WTC11 (cell line): Measurements from ENCODE around the gene ZNF526.

ENCODE experiments used
- CREB1 ChIP-seq: sonication (generic); formaldehyde crosslinking; IDR thresholded peaks from 2 replicates; pipeline ENCODE4 v1.8.0; 2023; ENCODE audit warnings: mild to moderate bottlenecking, missing genetic modification reagents
- FOXP1 ChIP-seq: sonication (generic); formaldehyde crosslinking; IDR thresholded peaks from 2 replicates; pipeline ENCODE4 v1.8.0; 2022; ENCODE audit warnings: missing genetic modification reagents, mild to moderate bottlenecking, moderate library complexity, borderline replicate concordance
- MAX ChIP-seq: sonication (generic); formaldehyde crosslinking; IDR thresholded peaks from 2 replicates; pipeline ENCODE4 v1.8.0; 2022; ENCODE audit warnings: mild to moderate bottlenecking, missing genetic modification reagents
- NR1H2 ChIP-seq: sonication (generic); formaldehyde crosslinking; IDR thresholded peaks from 2 replicates; pipeline ENCODE4 v1.9.0; 2021; ENCODE audit warnings: mild to moderate bottlenecking, moderate library complexity, missing genetic modification reagents
- RORB ChIP-seq: fragments of 250-450 bp; sonication (Bioruptor Pico); IDR thresholded peaks from 2 replicates; pipeline ENCODE4 v1.9.0; 2021; ENCODE audit warnings: mild to moderate bottlenecking
- STAT6 ChIP-seq: sonication (generic); formaldehyde crosslinking; conservative IDR thresholded peaks from 2 replicates; pipeline ENCODE4 v1.8.1; 2023; ENCODE audit warnings: mild to moderate bottlenecking, low read depth, missing genetic modification reagents, moderate library complexity
- ZNF671 ChIP-seq: fragments of 250-450 bp; sonication (Bioruptor Pico); IDR thresholded peaks from 2 replicates; pipeline ENCODE4 v1.8.0; 2021; ENCODE audit warnings: mild to moderate bottlenecking
- TF ChIP-seq, protein P1 (sequence below): fragments of 200-600 bp; IDR thresholded peaks from 2 replicates; pipeline ENCODE4 v1.8.0; 2022; ENCODE audit warnings: antibody characterized with exemption
- TF ChIP-seq, protein P2 (sequence below): sonication (generic); formaldehyde crosslinking; IDR thresholded peaks from 2 replicates; pipeline ENCODE4 v1.8.1; 2023; ENCODE audit warnings: mild to moderate bottlenecking, missing genetic modification reagents
- TF ChIP-seq, protein P3 (sequence below): sonication (generic); formaldehyde crosslinking; IDR thresholded peaks from 2 replicates; pipeline ENCODE4 v1.8.1; 2023; ENCODE audit warnings: mild to moderate bottlenecking, missing genetic modification reagents, moderate library complexity
- TF ChIP-seq, protein P4 (sequence below): sonication (generic); formaldehyde crosslinking; IDR thresholded peaks from 2 replicates; pipeline ENCODE4 v1.8.1; 2022; ENCODE audit warnings: low read depth, mild to moderate bottlenecking, moderate library complexity, missing genetic modification reagents, borderline replicate concordance
- TF ChIP-seq, protein P5 (sequence below): sonication (generic); formaldehyde crosslinking; IDR thresholded peaks from 2 replicates; pipeline ENCODE4 v1.8.0; 2022; ENCODE audit warnings: missing genetic modification reagents

DNA sequence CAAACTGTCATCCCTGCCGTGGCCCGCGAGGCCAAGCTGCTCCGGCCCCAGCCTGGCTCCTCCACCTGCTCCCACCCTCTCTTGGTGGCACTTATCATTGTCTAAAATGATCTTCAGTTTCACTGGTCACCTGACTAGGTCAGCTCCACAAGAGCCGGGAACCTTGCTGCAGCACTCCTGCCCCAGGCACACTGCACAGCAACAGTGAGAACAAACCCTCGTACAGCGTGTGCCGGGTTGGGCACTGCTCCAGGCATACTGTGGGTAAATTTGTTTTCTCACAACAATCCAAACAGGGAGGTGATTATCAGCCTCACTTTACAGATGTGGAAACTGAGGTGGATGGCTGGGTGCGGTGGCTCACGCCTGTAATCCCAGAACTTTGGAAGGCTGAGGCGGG lies 11.5 kb upstream of the ZNF526 start:
- TF ChIP-seq, protein P1, sequence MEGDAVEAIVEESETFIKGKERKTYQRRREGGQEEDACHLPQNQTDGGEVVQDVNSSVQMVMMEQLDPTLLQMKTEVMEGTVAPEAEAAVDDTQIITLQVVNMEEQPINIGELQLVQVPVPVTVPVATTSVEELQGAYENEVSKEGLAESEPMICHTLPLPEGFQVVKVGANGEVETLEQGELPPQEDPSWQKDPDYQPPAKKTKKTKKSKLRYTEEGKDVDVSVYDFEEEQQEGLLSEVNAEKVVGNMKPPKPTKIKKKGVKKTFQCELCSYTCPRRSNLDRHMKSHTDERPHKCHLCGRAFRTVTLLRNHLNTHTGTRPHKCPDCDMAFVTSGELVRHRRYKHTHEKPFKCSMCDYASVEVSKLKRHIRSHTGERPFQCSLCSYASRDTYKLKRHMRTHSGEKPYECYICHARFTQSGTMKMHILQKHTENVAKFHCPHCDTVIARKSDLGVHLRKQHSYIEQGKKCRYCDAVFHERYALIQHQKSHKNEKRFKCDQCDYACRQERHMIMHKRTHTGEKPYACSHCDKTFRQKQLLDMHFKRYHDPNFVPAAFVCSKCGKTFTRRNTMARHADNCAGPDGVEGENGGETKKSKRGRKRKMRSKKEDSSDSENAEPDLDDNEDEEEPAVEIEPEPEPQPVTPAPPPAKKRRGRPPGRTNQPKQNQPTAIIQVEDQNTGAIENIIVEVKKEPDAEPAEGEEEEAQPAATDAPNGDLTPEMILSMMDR = no peak
- TF ChIP-seq RORB (CRISPR knock-in tag) (no peak), MAX (CRISPR knock-in tag) (no peak), NR1H2 (CRISPR knock-in tag) (no peak), CREB1 (CRISPR knock-in tag) (no peak), FOXP1 (CRISPR knock-in tag) (no peak), ZNF671 (CRISPR knock-in tag) (no peak), STAT6 (no peak)
- TF ChIP-seq, protein P2, sequence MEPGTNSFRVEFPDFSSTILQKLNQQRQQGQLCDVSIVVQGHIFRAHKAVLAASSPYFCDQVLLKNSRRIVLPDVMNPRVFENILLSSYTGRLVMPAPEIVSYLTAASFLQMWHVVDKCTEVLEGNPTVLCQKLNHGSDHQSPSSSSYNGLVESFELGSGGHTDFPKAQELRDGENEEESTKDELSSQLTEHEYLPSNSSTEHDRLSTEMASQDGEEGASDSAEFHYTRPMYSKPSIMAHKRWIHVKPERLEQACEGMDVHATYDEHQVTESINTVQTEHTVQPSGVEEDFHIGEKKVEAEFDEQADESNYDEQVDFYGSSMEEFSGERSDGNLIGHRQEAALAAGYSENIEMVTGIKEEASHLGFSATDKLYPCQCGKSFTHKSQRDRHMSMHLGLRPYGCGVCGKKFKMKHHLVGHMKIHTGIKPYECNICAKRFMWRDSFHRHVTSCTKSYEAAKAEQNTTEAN = no peak
- TF ChIP-seq, protein P3, sequence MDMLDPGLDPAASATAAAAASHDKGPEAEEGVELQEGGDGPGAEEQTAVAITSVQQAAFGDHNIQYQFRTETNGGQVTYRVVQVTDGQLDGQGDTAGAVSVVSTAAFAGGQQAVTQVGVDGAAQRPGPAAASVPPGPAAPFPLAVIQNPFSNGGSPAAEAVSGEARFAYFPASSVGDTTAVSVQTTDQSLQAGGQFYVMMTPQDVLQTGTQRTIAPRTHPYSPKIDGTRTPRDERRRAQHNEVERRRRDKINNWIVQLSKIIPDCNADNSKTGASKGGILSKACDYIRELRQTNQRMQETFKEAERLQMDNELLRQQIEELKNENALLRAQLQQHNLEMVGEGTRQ = no peak
- TF ChIP-seq, protein P4, sequence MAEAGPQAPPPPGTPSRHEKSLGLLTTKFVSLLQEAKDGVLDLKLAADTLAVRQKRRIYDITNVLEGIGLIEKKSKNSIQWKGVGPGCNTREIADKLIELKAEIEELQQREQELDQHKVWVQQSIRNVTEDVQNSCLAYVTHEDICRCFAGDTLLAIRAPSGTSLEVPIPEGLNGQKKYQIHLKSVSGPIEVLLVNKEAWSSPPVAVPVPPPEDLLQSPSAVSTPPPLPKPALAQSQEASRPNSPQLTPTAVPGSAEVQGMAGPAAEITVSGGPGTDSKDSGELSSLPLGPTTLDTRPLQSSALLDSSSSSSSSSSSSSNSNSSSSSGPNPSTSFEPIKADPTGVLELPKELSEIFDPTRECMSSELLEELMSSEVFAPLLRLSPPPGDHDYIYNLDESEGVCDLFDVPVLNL (CRISPR knock-in tag) = no peak
- TF ChIP-seq, protein P5, sequence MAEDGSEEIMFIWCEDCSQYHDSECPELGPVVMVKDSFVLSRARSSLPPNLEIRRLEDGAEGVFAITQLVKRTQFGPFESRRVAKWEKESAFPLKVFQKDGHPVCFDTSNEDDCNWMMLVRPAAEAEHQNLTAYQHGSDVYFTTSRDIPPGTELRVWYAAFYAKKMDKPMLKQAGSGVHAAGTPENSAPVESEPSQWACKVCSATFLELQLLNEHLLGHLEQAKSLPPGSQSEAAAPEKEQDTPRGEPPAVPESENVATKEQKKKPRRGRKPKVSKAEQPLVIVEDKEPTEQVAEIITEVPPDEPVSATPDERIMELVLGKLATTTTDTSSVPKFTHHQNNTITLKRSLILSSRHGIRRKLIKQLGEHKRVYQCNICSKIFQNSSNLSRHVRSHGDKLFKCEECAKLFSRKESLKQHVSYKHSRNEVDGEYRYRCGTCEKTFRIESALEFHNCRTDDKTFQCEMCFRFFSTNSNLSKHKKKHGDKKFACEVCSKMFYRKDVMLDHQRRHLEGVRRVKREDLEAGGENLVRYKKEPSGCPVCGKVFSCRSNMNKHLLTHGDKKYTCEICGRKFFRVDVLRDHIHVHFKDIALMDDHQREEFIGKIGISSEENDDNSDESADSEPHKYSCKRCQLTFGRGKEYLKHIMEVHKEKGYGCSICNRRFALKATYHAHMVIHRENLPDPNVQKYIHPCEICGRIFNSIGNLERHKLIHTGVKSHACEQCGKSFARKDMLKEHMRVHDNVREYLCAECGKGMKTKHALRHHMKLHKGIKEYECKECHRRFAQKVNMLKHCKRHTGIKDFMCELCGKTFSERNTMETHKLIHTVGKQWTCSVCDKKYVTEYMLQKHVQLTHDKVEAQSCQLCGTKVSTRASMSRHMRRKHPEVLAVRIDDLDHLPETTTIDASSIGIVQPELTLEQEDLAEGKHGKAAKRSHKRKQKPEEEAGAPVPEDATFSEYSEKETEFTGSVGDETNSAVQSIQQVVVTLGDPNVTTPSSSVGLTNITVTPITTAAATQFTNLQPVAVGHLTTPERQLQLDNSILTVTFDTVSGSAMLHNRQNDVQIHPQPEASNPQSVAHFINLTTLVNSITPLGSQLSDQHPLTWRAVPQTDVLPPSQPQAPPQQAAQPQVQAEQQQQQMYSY (CRISPR knock-in tag) = no peak
